ES-I3 (cell line): ENCODE results near the gene FGF4.
A peak's percentile ranks its signal among the peaks of the same experiment; 100 is the strongest.

ENCODE experiments used
- H3K36me3 ChIP-seq: 2 replicates; pipeline ENCODE4 v1.6.1; 2013; ENCODE audit warnings: mild to moderate bottlenecking, low read length, control low read depth, moderate library complexity; ENCODE audit not compliant: insufficient read depth
- H3K4me1 ChIP-seq: 2 replicates; pipeline ENCODE4 v1.6.1; 2013; ENCODE audit warnings: mild to moderate bottlenecking, control low read depth, low read length; ENCODE audit not compliant: insufficient read depth
- H3K9ac ChIP-seq: 2 replicates; pipeline ENCODE4 v1.6.1; 2013; ENCODE audit warnings: low read depth, mild to moderate bottlenecking, low read length, moderate library complexity
- H3K9me3 ChIP-seq: 2 replicates; pipeline ENCODE4 v1.6.1; 2013; ENCODE audit warnings: mild to moderate bottlenecking, low read length, moderate library complexity; ENCODE audit not compliant: control insufficient read depth, insufficient read depth

Gene FGF4

GRCh38 chr11:69775163-69775755, at the start of gene FGF4:
Gene FGF4, minus strand, starts transcription at chr11:69775341. Its CDS starts 257 bp downstream, at chr11:69775084.
- peaks cover 15% of the 10 kb centered on the region for H3K4me1 ChIP-seq

GRCh38 chr11:69823641-69824265, 48.6 kb upstream of the FGF4 start:
- H3K36me3 ChIP-seq, result no peaks in the 10 kb centered on the region
- no peak overlapping the region for H3K9ac ChIP-seq
- H3K4me1 ChIP-seq, result peaks cover 3% of the 10 kb centered on the region; the same call in 1 of the 2 replicates
- no peaks in the 10 kb centered on the region for H3K9me3 ChIP-seq

More at GRCh38 chr11:69775163-69775755, at the start of gene FGF4:
- H3K9ac ChIP-seq, result peak within 1 kb of the TSS; percentile 50; the same call in 1 of the 2 replicates
- H3K36me3 ChIP-seq, result no peaks in the 10 kb centered on the region
- no peaks in the 10 kb centered on the region for H3K9me3 ChIP-seq

GRCh38 chr11:69822676-69823494, 47.7 kb upstream of the FGF4 start:
- Histone ChIP-seq H3K36me3 (no peaks in the 10 kb centered on the region), H3K4me1 (no peaks in the 10 kb centered on the region), H3K9me3 (no peaks in the 10 kb centered on the region), H3K9ac (no peak overlapping the region)

GRCh38 chr11:69821511-69822040, 46.4 kb upstream of the FGF4 start:
- no peaks in the 10 kb centered on the region for H3K4me1 ChIP-seq
- no peak overlapping the region for H3K9ac ChIP-seq
- H3K9me3 ChIP-seq, result no peaks in the 10 kb centered on the region
- no peaks in the 10 kb centered on the region for H3K36me3 ChIP-seq

GRCh38 chr11:69820441-69820840, 45.3 kb upstream of the FGF4 start:
- Histone ChIP-seq H3K9me3 (no peaks in the 10 kb centered on the region), H3K4me1 (no peaks in the 10 kb centered on the region), H3K9ac (no peak overlapping the region), H3K36me3 (no peaks in the 10 kb centered on the region)

- Histone ChIP-seq H3K4me1 (no peaks in the 10 kb centered on the region), H3K9ac (peak overlapping the region; percentile 19; the same call in 1 of the 2 replicates), H3K36me3 (no peaks in the 10 kb centered on the region)
Observed at GRCh38 chr11:69819541-69820070, 44.5 kb upstream of the FGF4 start.

GRCh38 chr11:69818603-69819441, 43.7 kb upstream of the FGF4 start, which contains the start of gene FGF3:
Gene FGF3, minus strand, starts transcription at chr11:69819416. Its CDS starts 483 bp downstream, at chr11:69818933.
- no peaks in the 10 kb centered on the region for H3K36me3 ChIP-seq
- no peaks in the 10 kb centered on the region for H3K4me1 ChIP-seq
- H3K9ac ChIP-seq, result peak within 1 kb of the TSS; percentile 45; the same call in 1 of the 2 replicates
- no peaks in the 10 kb centered on the region for H3K9me3 ChIP-seq

More at GRCh38 chr11:69819541-69820070, 44.5 kb upstream of the FGF4 start:
- H3K9me3 ChIP-seq, result no peaks in the 10 kb centered on the region

GRCh38 chr11:69818231-69818602, 43.1 kb upstream of the FGF4 start:
- Histone ChIP-seq H3K4me1 (no peaks in the 10 kb centered on the region), H3K9ac (peak overlapping the region; percentile 45; the same call in 1 of the 2 replicates), H3K9me3 (no peaks in the 10 kb centered on the region), H3K36me3 (no peaks in the 10 kb centered on the region)

GRCh38 chr11:69817265-69818230, 42.4 kb upstream of the FGF4 start:
- no peaks in the 10 kb centered on the region for H3K36me3 ChIP-seq
- H3K4me1 ChIP-seq, result no peaks in the 10 kb centered on the region
- peak overlapping the region; percentile 45; the same call in 1 of the 2 replicates for H3K9ac ChIP-seq
- H3K9me3 ChIP-seq, result no peaks in the 10 kb centered on the region

- Histone ChIP-seq H3K9ac (no peak overlapping the region), H3K4me1 (no peaks in the 10 kb centered on the region), H3K36me3 (no peaks in the 10 kb centered on the region), H3K9me3 (no peaks in the 10 kb centered on the region)
Observed at GRCh38 chr11:69816671-69817070, 41.5 kb upstream of the FGF4 start.

- Histone ChIP-seq H3K36me3 (no peaks in the 10 kb centered on the region), H3K9me3 (no peaks in the 10 kb centered on the region), H3K9ac (no peak overlapping the region)
Observed at GRCh38 chr11:69815973-69816372, 40.8 kb upstream of the FGF4 start.

GRCh38 chr11:69814902-69815301, 39.8 kb upstream of the FGF4 start:
- no peak overlapping the region for H3K9ac ChIP-seq
- H3K9me3 ChIP-seq, result no peaks in the 10 kb centered on the region
- no peaks in the 10 kb centered on the region for H3K36me3 ChIP-seq
- H3K4me1 ChIP-seq, result no peaks in the 10 kb centered on the region

More at GRCh38 chr11:69815973-69816372, 40.8 kb upstream of the FGF4 start:
- H3K4me1 ChIP-seq, result no peaks in the 10 kb centered on the region

- H3K9ac ChIP-seq, result no peak overlapping the region
- H3K36me3 ChIP-seq, result no peaks in the 10 kb centered on the region
- no peaks in the 10 kb centered on the region for H3K9me3 ChIP-seq
- H3K4me1 ChIP-seq, result no peaks in the 10 kb centered on the region
Observed at GRCh38 chr11:69814411-69814810, 39.3 kb upstream of the FGF4 start.
